Body of pancreas (tissue), 4 donors: ENCODE results near the gene KIAA0040. TPM values are rescaled to one million over a fixed set of nuclear protein-coding genes. Genes with fewer than 3 reads are reported as not detected.

Experiments used
- ATAC-seq: fragments of 150-250 bp; one replicate; pipeline ENCODE4 v1.9.1; 2016
- DNase-seq, 4 donors: peaks; one replicate each; pipeline ENCODE4 v3.0.0-alpha.2; 2019
- H3K27ac ChIP-seq, 4 donors: fragments of 200-600 bp; sonication (generic); 1 replicate in 3 of 4; 2 replicates in 1 of 4; pipeline versions ENCODE4 v1.5.1 to v1.6.1; 2016 to 2019; ENCODE audit warnings: mild to moderate bottlenecking in 1 of 4, mixed read lengths in 1 of 4, moderate library complexity in 1 of 4
- H3K27me3 ChIP-seq, 2 donors: fragments of 200-600 bp; sonication (generic); one replicate each; pipeline ENCODE4 v1.6.0; 2016; ENCODE audit warnings: mild to moderate bottlenecking in 1 of 2
- H3K36me3 ChIP-seq, 2 donors: fragments of 200-600 bp; sonication (generic); replicated peaks in 1 of 2; 2 replicates each; pipeline ENCODE4 v1.5.1; 2016; ENCODE audit warnings: low read depth in 2 of 2; ENCODE audit not compliant: insufficient read depth in 1 of 2
- H3K4me1 ChIP-seq: fragments of 200-600 bp; sonication (generic); one replicate; pipeline ENCODE4 v1.6.0; 2016
- H3K4me3 ChIP-seq, 2 donors: fragments of 200-600 bp; sonication (generic); 1 replicate in 1 of 2; 2 replicates in 1 of 2; pipeline ENCODE4 v1.5.1; 2016 to 2019
- H3K9me3 ChIP-seq, 3 donors: fragments of 200-600 bp; sonication (generic); 1 replicate in 2 of 3; 2 replicates in 1 of 3; pipeline ENCODE4 v1.5.1; 2016
- CTCF ChIP-seq, 7 experiments: fragments of 450-650 bp in 4 of 7; fragments of 200-600 bp in 3 of 7; sonication (generic) in 3 of 7; IDR thresholded peaks; one replicate each; pipeline ENCODE4 v1.5.1; 2016 to 2019; ENCODE audit warnings: antibody characterized with exemption in 7 of 7
- POLR2A ChIP-seq, 3 donors: fragments of 450-650 bp; IDR thresholded peaks; one replicate each; pipeline ENCODE4 v1.6.1; 2016; ENCODE audit warnings: antibody characterized with exemption in 3 of 3, mild to moderate bottlenecking in 2 of 3
- WGBS, 2 donors: methylation state at CpG; one replicate each; pipeline ENCODE4 v1.1.5; 2017; 5-methylcytosine and 5-hydroxymethylcytosine counted together
- intact Hi-C: fragments of 100-400 bp; cut with DNase I; formaldehyde crosslinking; loops from one replicate; pipeline ENCODE4 v1.15.1; 2023
- total RNA-seq, 2 donors: library from RNA; depleted of rRNA; stranded (reverse); fragments of >200 nt; gene quantifications; one replicate each; pipeline ENCODE4 v1.1.0, GENCODE V29; 2016

The KIAA0040 gene
- total RNA-seq, 2 donors from 2014 or later, result 10.1 to 29.7 TPM

GRCh38 chr1:175133673-175134435 is 58.7 kb downstream of the KIAA0040 start:
- H3K27ac ChIP-seq, result no peak overlapping the region
- DNase-seq, result no peak
- no peaks in the 10 kb centered on the region for H3K4me1 ChIP-seq
- ATAC-seq, result no peak
- TF ChIP-seq CTCF (IDR thresholded peaks at IDR 0.05), result no peak
- TF ChIP-seq POLR2A (IDR thresholded peaks at IDR 0.05), result no peak
- H3K36me3 ChIP-seq, result no peaks in the 10 kb centered on the region
- intact Hi-C loops, result no loop called here
- H3K27me3 ChIP-seq, result no peaks in the 10 kb centered on the region
- WGBS, 2 donors, result 81 to 84% methylated on average over 6 of the region's 6 CpGs
- H3K9me3 ChIP-seq, result no peaks in the 10 kb centered on the region
- no peak overlapping the region for H3K4me3 ChIP-seq

- ATAC-seq, result no peak
- no peaks in the 10 kb centered on the region for H3K4me1 ChIP-seq
Measured at GRCh38 chr1:175132436-175132835, 60.1 kb downstream of the KIAA0040 start.

DNA sequence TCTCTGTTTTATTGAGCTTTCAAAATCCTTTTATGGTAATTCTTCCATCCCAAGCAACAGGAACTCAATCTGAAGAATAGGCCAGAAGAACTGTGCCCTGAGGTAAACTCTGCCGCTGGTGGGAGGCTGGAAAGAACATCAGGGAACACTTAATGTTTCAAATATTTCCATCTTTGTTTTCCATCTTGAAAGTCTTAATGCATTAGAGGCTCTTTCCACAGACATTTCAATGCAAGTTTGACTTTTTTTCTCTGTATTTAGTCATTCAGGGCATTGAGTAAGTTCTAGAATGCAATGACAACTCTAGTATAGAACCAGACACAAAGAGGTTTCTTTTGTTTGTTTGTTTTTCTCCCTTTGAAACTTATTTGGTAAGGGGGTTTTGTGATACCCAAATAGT is 61.5 kb downstream of the KIAA0040 start:
- DNase-seq (no peak), ATAC-seq (no peak)
- Histone ChIP-seq H3K4me3 (no peak overlapping the region), H3K9me3 (no peaks in the 10 kb centered on the region), H3K36me3 (no peaks in the 10 kb centered on the region), H3K27ac (no peak overlapping the region), H3K4me1 (no peaks in the 10 kb centered on the region), H3K27me3 (no peaks in the 10 kb centered on the region)
- intact Hi-C loops, result no loop called here
- WGBS, 2 donors, result 73 to 85% methylated on average over 1 of the region's 1 CpG
- TF ChIP-seq POLR2A (IDR thresholded peaks at IDR 0.05) (no peak), CTCF (IDR thresholded peaks at IDR 0.05) (no peak)

More at GRCh38 chr1:175132436-175132835, 60.1 kb downstream of the KIAA0040 start:
- Histone ChIP-seq H3K27ac (no peak overlapping the region), H3K27me3 (no peaks in the 10 kb centered on the region), H3K36me3 (no peaks in the 10 kb centered on the region), H3K4me3 (no peak overlapping the region), H3K9me3 (no peaks in the 10 kb centered on the region)
- WGBS, 2 donors, result 64 to 65% methylated on average over 1 of the region's 1 CpG
- no peak for DNase-seq
- intact Hi-C loops, result no loop called here
- TF ChIP-seq CTCF (IDR thresholded peaks at IDR 0.05), result no peak
- TF ChIP-seq POLR2A (IDR thresholded peaks at IDR 0.05), result no peak

GRCh38 chr1:175130649-175131045 is 61.9 kb downstream of the KIAA0040 start:
- no peak for ATAC-seq
- H3K27me3 ChIP-seq, result no peaks in the 10 kb centered on the region

More at GRCh38 chr1:175130649-175131045, 61.9 kb downstream of the KIAA0040 start:
- no peak for TF ChIP-seq CTCF (IDR thresholded peaks at IDR 0.05)
- Histone ChIP-seq H3K4me1 (no peaks in the 10 kb centered on the region), H3K36me3 (no peaks in the 10 kb centered on the region), H3K27ac (no peak overlapping the region), H3K9me3 (no peaks in the 10 kb centered on the region), H3K4me3 (no peak overlapping the region)
- DNase-seq, result no peak
- 71 to 85% methylated on average over 2 of the region's 2 CpGs for WGBS, 2 donors
- intact Hi-C loops, result no loop called here
